ENCODE data around the gene PCGF1. TPM values are rescaled to one million over a fixed set of nuclear protein-coding genes. Genes with fewer than 3 reads are reported as not detected.

Gene PCGF1
- total RNA-seq, 2 experiments from 2014 or later, result 11.6 to 13.8 TPM

DNA sequence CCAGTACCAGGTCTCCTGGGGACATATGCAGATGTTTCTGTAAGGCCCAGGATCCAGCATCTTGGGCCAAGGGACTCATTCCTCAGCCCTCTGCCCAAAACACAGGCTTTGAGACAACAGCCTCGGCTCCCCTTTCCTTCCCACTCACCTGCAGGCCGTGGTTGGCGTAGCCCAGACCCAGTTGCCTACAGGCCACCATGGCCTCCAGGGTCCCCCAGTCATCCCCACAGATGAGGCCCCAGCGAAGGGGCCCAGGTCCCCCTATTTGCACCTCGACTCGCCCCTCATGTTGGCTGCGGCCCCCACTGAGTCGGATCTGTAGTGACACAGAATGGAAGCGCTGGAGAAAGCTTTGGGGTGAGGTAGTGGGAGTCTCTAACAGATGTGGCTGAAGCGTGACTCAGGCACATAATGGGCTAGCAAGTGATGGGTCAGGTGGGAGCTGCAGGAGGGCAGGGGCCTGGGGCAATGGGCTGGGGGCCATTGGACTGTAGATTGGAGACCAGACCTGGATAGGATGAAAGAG lies 28.0 kb upstream of the PCGF1 start:
- peaks cover 13% of the 10 kb centered on the region for H3K36me3 ChIP-seq (ENCODE audit: insufficient read depth, low read length)
- ChIA-PET POLR2A (no interaction called here), CTCF (no interaction called here)
- H3K27ac ChIP-seq (ENCODE audit: low read depth in 1 of 2, low read length in 2 of 2), result no peak overlapping the region
- TF ChIP-seq, protein P1, sequence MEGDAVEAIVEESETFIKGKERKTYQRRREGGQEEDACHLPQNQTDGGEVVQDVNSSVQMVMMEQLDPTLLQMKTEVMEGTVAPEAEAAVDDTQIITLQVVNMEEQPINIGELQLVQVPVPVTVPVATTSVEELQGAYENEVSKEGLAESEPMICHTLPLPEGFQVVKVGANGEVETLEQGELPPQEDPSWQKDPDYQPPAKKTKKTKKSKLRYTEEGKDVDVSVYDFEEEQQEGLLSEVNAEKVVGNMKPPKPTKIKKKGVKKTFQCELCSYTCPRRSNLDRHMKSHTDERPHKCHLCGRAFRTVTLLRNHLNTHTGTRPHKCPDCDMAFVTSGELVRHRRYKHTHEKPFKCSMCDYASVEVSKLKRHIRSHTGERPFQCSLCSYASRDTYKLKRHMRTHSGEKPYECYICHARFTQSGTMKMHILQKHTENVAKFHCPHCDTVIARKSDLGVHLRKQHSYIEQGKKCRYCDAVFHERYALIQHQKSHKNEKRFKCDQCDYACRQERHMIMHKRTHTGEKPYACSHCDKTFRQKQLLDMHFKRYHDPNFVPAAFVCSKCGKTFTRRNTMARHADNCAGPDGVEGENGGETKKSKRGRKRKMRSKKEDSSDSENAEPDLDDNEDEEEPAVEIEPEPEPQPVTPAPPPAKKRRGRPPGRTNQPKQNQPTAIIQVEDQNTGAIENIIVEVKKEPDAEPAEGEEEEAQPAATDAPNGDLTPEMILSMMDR (IDR thresholded peaks at IDR 0.05), result no peak
- peaks cover 23% of the 10 kb centered on the region for H3K27me3 Mint-ChIP-seq
- DNase-seq (no peak), ATAC-seq (ENCODE audit: poor library complexity) (no peak)
- peaks cover 14% of the 10 kb centered on the region for H3K4me1 ChIP-seq (ENCODE audit: insufficient read depth, low read length)
- H3K36me3 Mint-ChIP-seq (ENCODE audit: low read depth), result peaks cover 11% of the 10 kb centered on the region
- intact Hi-C loops (cut with DNase I, micrococcal nuclease), result loop anchor here (10.0 kb wide), 2 partner anchors 141 to 711 kb away; partner anchors contain the start of gene STAMBP (in 1 of the 2)
- no peak overlapping the region for H3K27ac Mint-ChIP-seq
- peaks cover 14 to 17% of the 10 kb centered on the region in 2 experiments for H3K27me3 ChIP-seq (ENCODE audit: control insufficient read depth in 1 of 2, insufficient read depth in 2 of 2, low read length in 2 of 2)
- peaks cover 18% of the 10 kb centered on the region for H3K4me1 Mint-ChIP-seq (ENCODE audit: low read depth)
- H3K4me3 Mint-ChIP-seq, result no peak overlapping the region
- H3K9me3 Mint-ChIP-seq, result no peaks in the 10 kb centered on the region
- no peaks in the 10 kb centered on the region for H3K9me3 ChIP-seq (ENCODE audit: control insufficient read depth in 1 of 2, insufficient read depth in 1 of 2, low read length in 2 of 2)
- no peak overlapping the region for H3K4me3 ChIP-seq (ENCODE audit: low read length)

DNA sequence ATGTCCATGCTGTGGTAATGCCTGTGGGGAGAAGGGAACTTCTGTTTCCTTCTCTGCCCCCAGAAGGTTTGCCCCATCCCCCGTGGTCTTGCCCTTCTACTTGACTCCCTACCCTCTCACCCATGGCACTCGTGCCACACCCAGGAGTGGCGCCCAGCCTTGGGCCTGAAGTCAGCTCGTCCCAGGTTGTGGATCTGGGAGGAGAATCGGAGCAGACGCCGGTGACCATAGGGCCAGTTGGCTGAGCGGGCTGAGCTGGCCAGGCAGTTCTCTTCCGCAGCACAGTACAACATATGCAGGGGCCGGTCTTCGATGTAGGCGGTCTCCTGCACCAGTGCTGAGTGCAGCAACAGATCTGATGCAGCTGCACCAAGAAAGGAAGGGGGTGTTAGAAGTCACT lies 26.9 kb upstream of the PCGF1 start:
- DNase-seq (no peak), ATAC-seq (ENCODE audit: poor library complexity) (no peak)
- no peak overlapping the region for H3K4me3 ChIP-seq (ENCODE audit: low read length)
- H3K9me3 ChIP-seq (ENCODE audit: control insufficient read depth in 1 of 2, insufficient read depth in 1 of 2, low read length in 2 of 2), result no peaks in the 10 kb centered on the region
- intact Hi-C loops (cut with DNase I, micrococcal nuclease), result loop anchor here (5.0 to 10.0 kb wide), 3 partner anchors 140 to 710 kb away; partner anchors contain the start of gene STAMBP (in 1 of the 2)
- TF ChIP-seq, protein P1 (IDR thresholded peaks at IDR 0.05), result no peak
- ChIA-PET POLR2A (no interaction called here), CTCF (no interaction called here)
- peaks cover 7 to 11% of the 10 kb centered on the region in 2 experiments for H3K27me3 ChIP-seq (ENCODE audit: control insufficient read depth in 1 of 2, insufficient read depth in 2 of 2, low read length in 2 of 2)
- peaks cover 17% of the 10 kb centered on the region for H3K4me1 ChIP-seq (ENCODE audit: insufficient read depth, low read length)
- Mint-ChIP-seq H3K4me1 (ENCODE audit: low read depth) (peaks cover 20% of the 10 kb centered on the region), H3K4me3 (no peak overlapping the region), H3K27ac (no peak overlapping the region), H3K9me3 (no peaks in the 10 kb centered on the region), H3K36me3 (ENCODE audit: low read depth) (peaks cover 13% of the 10 kb centered on the region), H3K27me3 (peaks cover 20% of the 10 kb centered on the region)
- H3K36me3 ChIP-seq (ENCODE audit: insufficient read depth, low read length), result peaks cover 13% of the 10 kb centered on the region
- no peak overlapping the region for H3K27ac ChIP-seq (ENCODE audit: low read depth in 1 of 2, low read length in 2 of 2)

DNA sequence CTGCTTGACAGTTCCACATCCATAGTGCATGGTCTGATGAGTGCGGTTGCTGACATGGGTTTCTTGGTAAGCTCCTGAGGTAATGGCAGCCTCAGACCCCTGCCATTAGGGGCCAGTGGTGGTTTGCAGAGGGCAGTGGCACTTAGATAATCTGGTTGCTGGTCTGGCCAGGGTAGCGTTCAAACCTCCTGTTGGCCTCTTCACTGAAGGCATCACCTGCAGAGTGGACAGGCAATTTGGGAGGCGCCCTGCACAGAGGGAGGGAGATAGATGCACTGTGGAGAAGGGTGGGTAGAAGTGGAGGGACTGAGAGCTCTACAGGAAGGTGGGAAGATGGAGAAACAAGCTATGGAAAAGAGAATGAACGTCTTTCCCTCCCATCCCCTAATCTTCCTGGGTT lies 26.0 kb upstream of the PCGF1 start:
- H3K4me3 Mint-ChIP-seq, result no peak overlapping the region
- H3K9me3 Mint-ChIP-seq, result no peaks in the 10 kb centered on the region
- H3K27ac Mint-ChIP-seq, result no peak overlapping the region
- H3K4me3 ChIP-seq (ENCODE audit: low read length), result no peak overlapping the region
- H3K36me3 Mint-ChIP-seq (ENCODE audit: low read depth), result peaks cover 22% of the 10 kb centered on the region
- TF ChIP-seq, protein P1 (IDR thresholded peaks at IDR 0.05), result no peak
- ChIA-PET POLR2A (interaction anchor here (1.1 to 3.0 kb wide), 2 partner anchors 25 to 52 kb away, joined by 4 to 24 read pairs; partner anchors contain the start of genes CCDC142, PCGF1 and TTC31), CTCF (no interaction called here)
- ATAC-seq (ENCODE audit: poor library complexity) (no peak), DNase-seq (no peak)
- intact Hi-C loops (cut with DNase I, micrococcal nuclease), result loop anchor here (5.0 to 10.0 kb wide), 3 partner anchors 139 to 709 kb away; partner anchors contain the start of gene STAMBP (in 1 of the 2)
- peaks cover 27% of the 10 kb centered on the region for H3K4me1 Mint-ChIP-seq (ENCODE audit: low read depth)
- H3K9me3 ChIP-seq (ENCODE audit: control insufficient read depth in 1 of 2, insufficient read depth in 1 of 2, low read length in 2 of 2), result no peaks in the 10 kb centered on the region
- peaks cover 11% of the 10 kb centered on the region for H3K27me3 Mint-ChIP-seq
- H3K27me3 ChIP-seq (ENCODE audit: control insufficient read depth in 1 of 2, insufficient read depth in 2 of 2, low read length in 2 of 2), result peaks cover 0 to 4% of the 10 kb centered on the region in 2 experiments
- peaks cover 14% of the 10 kb centered on the region for H3K36me3 ChIP-seq (ENCODE audit: insufficient read depth, low read length)
- H3K4me1 ChIP-seq (ENCODE audit: insufficient read depth, low read length), result peaks cover 25% of the 10 kb centered on the region
- no peak overlapping the region for H3K27ac ChIP-seq (ENCODE audit: low read depth in 1 of 2, low read length in 2 of 2)

Measured in CD4-positive, alpha-beta T cell (primary cell).